Central memory CD4-positive, alpha-beta T cell (primary cell): ENCODE measurements around the gene PRKAA2.
A peak's percentile ranks its signal among the peaks of the same experiment; 100 is the strongest.

ENCODE experiments used
- DNase-seq: peaks from one replicate; pipeline ENCODE4 v3.0.0; 2022

The PRKAA2 gene

DNA sequence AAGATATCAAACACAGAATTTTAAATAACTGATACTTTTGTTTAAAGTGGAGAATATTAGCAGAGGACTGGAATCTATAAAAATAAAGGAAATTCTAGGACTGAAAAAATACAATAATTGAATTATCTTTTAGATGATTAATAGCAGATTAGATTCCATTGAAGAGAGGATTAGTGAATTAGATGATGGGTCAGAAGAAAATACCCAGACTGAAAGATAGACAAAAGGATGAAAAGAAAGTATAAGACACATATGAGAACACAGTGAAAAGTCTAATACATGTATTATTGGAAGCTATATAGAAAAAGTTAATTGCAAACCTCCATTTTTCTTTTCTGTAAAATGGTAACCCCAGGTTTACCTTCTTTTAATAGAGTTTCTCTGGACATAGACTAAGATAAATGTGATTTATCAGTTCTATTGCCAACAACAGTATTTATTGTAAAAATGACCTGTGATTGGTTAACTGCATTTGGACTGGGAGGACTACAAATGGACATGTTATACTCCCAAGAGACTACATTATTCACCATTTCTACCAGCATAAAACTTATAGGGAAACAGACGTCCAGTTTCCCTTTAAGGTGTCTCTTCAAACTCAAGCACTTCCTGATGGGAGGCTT lies 11.0 kb downstream of the PRKAA2 start:
- DNase-seq, result no peak

DNA sequence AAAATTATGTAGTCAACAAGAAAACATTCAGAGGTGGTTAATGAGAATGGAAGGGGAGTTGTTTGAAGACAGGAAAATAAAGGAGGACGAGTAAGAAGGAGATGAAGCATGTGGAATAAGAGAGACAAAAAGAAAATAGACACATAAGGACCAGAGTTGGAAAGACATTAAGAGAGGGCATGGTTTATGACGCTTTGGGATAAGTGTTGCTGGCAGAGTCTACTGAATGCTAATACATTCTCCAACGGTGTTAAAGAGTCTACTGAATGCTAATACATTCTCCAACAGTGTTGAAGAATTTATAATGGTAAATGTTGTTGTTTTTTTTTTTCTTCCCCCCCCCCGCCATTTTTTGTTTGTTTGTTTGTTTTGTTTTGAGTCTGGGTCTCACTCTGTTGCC lies 13.1 kb downstream of the PRKAA2 start:
- DNase-seq, result no peak

DNA sequence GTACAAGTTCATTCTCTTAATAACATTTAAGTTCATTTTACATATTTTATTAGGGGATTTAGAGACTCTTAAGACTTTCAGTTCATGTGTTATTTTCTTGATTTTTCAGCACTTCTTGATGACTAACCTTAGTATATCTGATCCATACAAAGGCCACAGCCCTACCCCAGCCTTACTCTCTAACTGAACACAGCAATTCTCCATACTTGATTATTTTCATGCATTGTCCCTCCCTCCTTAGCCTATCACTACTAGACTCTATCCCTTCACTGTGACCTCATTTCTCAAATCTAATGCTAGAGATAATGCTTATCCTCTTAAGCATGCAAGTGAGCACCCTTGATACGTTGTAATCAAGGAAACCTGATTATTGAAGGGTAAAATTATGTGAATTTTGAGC lies 15.2 kb downstream of the PRKAA2 start:
- DNase-seq, result no peak

DNA sequence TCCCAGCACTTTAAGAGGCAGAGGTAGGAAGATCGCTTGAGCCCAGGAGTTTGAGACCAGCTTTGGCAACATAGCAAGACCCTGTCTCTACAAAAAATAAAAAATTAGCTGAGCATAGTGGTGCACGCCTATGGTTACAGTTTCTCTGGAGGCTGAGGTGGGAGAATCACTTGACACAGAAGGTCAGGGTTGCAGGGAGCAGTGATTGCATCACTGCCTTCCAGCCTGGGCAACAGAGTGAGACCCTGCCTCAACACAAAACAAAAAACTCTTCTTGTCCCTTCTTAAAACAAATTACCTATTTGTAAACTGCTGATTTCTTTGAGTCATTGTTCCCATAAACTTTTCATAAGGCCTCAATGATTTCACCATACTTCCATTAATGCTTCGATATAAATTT lies 18.7 kb downstream of the PRKAA2 start:
- DNase-seq, result no peak

DNA sequence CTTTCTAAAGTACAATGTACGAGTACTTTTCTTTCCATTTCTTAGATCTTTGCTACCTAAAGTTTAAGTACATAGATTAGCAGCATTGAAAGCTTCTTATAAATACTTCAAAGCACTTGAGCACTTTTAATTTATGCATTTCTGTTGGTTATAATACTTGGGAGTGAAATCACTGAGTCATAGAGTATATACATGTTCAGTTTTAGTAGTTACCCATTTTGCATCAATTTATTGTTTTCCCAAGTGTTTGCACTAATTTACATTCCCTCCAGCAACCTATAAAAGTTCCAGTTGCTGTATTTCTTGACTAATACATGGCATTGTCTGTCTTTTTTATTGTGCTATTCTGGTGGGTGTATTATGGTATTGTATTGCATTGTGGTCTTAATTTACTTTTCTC lies 20.3 kb downstream of the PRKAA2 start:
- no peak for DNase-seq

DNA sequence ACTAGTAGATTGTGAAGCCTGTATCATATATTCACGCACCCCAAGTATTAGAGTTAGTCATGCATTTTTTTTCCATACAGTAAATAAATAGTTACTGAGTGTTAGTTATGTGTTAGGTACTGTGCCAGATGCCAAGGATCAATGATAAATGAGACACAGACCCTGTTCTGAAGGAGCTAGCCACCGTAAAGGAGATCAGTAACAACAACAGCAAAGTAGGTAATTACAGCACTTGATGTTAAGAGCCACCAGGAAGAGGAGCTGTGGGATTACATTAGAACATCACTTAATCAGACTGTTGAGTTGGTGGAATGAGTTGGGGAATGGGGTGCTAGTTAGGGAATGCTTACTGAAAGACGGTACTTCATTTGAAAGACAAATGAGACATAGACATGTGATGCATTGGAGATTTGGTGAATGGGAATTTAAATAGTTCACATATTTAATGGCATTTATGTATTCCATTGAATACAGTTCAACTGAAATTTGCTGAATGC lies 21.0 kb downstream of the PRKAA2 start:
- no peak for DNase-seq

DNA sequence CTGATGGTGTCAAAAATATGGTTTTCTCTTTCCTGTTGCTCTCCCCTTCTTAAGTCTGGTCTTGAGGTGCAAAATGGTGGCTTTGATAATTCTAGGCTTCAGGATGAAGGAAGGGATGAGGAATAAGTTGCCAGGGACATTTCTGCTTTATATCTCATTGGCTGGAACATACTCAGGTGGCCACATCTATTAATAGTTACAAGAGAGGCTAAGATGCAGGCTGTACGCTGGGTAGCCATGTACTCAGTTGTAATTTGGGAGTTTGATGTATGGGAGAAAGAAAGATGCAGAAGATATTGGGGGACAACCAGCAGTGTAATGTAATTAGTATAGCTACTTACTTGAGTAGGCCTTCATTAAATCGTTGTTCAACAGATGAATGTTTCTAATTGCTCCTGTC lies 25.2 kb downstream of the PRKAA2 start:
- DNase-seq, result no peak

DNA sequence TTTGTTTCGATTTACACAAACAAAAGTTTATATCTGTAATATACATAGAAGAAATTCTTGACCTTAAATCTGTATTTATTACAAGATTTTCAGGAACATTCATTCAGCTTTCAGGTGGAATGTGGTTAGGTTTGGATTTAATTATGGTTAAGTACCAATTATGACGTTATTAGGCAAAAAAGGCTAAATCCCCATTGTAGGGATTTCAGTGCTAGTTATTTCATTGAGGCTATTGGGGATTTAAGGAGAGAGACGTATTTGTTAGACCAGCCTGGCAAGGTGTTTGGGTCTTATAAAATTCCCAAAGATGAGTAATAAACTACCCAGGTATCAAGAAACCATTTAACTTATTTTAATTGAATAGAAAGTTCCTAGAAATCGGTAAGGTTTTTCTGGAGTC lies 26.0 kb downstream of the PRKAA2 start:
- DNase-seq, result no peak

DNA sequence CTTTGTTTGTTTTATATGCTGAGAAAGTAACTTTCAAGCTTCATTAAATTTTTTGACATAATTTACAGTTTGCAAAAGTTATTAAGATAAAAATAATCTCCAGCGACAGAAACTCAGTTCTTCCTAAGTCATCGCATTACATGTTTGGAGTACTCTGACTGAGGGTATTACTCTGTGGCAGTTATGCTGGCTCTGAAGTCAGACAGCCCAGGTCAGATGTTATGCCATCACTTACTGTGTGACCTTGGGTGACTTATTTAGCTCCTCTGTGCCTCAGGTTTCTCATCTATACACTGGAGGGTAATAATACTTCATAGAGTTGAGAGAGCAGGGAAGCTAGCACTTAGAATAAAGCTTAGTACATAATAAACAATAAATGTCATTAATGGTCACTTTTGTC lies 26.4 kb downstream of the PRKAA2 start:
- DNase-seq, result no peak

DNA sequence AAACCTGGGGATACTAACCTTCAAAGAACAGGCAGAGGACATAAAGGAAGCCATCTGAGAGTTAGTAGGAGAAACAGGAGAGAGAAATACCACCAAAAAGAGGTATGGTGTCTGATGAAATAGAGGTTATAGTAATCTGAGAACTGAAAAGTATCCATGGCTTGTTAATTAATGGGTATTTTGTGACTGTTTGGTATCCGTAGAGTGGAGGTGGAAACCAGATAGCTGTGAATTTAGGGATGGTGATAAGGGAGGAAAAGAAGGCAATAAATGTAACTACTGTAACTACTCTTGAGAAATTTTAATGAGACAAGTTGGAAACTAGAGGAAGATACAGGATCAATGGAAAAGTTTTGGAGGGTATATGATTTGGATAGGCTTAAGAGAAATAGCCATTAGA lies 27.5 kb downstream of the PRKAA2 start:
- no peak for DNase-seq

DNA sequence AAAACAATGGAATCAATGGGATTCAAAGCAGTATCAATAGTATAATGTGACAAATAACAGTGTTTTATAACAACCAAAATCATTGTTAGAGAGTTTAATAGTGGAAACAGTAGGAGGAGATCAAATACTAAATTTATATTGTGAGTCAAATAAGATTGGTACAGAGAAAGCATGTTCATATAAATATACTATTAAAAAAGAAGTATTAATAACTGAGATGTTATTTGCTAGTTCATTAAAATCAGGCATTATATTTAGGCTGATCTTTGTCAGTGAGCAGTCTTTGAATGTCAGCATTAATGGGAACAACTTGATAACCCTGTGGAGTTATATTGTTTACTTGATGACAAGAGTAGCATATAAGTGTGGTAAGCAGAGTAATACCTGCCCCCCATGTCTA lies 30.6 kb downstream of the PRKAA2 start:
- no peak for DNase-seq

DNA sequence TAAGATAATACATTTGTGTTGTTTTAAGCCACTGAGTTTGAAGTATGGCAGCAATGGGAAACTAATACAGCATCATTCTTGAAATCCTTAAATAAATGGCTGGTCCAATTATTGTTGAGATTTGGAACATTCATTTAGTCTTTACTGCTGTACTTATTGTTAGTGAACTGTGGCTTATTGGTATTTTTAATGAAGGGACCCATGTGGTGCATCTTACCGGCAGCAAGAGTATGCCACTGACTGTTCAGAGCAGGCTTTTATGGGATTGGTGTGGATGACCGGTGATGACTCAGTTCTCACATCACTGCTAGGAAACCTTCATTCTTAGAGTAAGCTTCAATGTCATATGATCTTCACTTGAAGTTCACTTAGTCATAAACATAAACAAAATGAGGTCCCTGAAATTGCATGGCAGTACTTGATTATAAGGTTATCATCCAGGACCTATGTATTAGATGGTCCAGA lies 31.5 kb downstream of the PRKAA2 start:
- no peak for DNase-seq

DNA sequence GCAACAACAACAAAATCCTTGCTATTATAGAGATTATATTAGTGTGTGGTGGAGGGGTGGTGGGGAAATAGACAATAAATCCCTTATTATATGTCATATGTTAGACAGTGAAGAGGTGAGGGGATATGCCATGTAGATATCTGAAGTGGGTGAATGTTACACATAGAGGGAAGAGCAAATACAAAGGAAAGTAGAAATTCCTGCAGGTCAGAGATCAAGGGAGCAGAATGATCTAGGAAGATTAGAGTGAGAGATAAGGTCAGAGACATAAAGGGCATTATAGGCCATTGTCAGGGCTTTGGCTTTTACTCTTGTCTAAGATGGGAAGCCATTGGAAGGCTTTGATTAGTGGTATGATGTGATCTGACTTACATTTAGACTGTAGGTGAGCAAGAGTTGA lies 38.5 kb downstream of the PRKAA2 start:
- DNase-seq, result no peak

DNA sequence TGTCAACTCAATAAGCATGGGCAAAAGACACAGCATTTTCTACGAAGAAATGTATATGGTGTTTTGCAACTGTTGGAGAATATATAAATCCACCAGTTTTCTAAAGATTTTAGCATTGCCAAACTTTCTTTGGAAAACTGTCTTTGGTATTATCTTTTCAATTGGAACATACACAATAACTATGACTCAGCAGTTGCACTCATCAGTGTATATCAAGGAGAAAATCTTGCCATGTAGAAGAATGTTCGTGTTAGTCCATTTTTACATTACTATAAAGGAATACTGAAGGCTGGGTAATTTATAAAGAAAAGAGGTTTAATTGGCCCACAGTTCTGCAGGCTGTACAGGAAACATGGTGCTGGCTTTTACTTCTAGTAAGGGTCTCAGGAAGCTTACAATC lies 41.1 kb downstream of the PRKAA2 start:
- DNase-seq, result no peak

DNA sequence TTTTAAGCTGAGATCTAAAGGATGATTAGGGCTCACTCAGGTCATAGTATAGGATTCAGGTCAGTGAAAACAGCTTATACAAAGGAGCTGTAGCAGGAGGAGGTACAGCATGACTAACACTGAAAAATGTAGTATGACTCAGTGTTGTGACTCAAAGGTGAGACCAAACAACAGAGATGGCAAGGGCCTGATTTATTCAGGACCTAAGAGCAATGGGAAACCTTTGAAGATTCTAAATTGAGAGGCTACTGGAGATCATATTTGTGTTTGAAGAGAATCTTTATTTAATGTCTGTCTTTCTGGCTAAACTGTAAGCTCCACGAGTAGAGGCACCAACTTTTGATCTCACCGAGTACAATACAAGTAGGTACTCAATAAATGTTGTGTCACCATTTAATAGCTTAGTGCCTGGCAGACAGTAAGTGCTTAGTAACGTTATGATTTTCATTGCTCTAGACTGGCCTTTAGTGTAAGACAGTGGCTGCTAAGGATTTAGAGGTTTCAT lies 43.5 kb downstream of the PRKAA2 start:
- no peak for DNase-seq

DNA sequence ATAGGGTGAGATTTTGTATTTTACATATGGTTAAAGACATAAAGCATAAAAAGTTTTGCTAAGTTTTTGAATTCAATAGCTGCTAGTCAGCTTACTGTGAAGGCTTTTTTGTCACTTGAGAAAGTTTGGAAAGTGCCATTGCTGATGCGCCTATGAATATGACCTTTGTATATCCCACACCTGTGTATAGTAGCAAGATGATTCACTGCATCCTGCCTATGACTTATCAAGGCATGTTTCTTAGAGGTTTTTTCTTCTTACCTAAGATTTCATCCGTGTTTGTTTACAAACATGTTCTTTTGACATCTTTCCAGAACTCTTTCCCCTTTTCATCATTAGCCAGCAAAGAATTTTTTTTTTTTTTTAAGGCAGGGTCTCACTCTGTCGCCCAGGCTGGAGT lies 51.5 kb downstream of the PRKAA2 start:
- DNase-seq, result no peak

DNA sequence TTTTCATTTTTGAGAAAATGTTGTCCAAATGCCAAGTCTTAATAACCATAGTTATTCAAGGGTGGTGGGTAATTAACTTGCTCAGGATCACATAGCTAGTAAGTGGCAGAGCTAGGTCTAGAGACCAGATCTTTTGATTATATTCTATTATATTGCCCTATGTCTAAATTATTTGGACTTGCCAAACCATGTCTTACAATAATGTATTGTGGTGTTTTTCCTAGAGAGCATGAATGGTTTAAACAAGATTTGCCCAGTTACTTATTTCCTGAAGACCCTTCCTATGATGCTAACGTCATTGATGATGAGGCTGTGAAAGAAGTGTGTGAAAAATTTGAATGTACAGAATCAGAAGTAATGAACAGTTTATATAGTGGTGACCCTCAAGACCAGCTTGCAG lies 58.6 kb downstream of the PRKAA2 start:
- no peak for DNase-seq

DNA sequence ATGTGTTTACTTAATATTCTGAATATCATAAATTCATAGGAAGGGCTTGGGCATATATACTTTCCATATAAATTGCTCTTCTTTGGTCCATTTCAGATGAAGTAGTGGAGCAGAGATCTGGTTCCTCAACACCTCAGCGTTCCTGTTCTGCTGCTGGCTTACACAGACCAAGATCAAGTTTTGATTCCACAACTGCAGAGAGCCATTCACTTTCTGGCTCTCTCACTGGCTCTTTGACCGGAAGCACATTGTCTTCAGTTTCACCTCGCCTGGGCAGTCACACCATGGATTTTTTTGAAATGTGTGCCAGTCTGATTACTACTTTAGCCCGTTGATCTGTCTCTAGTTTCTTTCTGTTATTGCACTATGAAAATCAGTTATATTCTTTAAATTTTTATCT lies 62.3 kb downstream of the PRKAA2 start:
- no peak for DNase-seq

DNA sequence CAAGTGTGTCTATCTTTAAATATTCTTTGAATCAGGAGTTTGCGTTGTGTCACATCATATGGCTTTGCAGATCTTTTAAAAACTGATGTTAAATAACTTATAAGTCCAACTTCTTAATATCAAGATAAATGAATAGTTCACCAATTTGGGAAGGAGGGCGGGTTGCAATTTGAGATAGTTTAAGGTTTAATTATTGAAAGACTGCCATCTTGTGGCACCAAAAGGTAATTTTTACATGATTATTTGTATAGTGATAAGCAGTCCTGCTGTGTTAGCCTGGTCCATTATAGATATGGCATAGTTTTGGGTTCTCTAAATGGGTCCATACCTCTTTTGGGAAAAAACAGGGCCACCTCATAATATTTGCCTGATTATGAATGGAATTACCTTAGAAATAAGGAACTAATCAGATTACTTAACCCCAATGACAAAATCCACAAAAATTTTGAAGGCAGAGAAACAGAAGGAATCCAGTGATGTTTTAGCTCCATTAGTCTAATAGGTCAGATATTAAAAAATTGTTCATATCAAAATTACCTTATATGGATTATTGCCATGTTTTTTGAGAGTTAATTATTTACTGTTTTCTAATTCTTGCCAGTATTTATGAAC lies 64.3 kb downstream of the PRKAA2 start:
- peak; percentile 1 for DNase-seq

DNA sequence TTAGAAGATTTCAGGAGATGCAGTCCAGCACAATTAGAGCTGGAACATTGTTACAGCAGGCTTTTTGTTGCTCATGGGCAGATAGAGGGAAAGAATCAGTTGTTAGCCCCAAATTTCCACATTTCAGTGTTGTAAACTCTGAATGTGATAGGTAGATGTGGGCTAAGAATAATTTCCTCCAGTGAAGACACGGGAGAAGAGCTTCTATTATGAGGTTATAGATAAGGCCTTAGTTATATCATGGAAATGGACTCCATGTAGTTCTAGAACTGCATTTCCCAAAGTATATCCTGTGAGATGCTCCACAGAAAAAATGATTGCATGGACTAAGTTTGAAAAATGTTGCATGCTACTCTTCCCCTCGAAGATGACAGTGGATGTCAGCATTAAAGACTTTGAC lies 64.9 kb downstream of the PRKAA2 start:
- DNase-seq, result no peak

DNA sequence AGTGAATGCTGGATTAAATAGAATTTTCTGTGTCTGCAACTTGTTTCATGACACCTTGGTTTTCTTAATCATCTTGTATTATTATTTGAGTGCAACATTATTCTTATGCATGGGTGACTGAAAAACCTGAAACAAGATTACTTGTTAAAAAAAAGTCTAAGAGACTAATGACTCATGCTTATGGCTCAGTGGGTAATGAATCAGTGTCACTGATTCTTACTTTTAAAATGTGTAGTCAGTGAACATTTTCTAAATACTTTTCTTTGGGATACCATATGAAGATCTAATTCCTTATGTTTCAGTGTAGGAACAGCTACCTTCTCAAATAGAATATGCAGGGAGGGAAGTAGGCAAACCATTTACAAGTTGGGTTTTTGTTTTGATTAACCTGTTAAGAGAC lies 65.5 kb downstream of the PRKAA2 start:
- DNase-seq, result no peak

DNA sequence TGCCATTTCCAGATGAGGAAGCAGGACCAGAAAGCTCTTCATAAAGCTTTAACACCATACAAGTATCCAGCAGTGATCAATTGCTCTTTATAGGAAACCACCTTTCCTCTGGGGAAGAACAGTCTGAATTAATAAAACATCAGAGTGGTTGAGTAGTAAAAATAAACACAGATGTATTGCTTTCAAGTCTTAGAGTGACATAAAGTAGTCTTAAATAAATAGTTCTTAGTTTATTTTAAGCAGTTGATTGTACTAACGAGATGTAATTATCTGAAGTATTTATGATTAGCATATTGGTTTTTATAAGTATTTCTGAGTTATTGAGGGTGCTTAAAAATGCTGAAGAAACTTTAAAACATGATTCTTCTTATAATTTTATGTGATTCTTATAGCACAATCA lies 67.0 kb downstream of the PRKAA2 start:
- no peak for DNase-seq

DNA sequence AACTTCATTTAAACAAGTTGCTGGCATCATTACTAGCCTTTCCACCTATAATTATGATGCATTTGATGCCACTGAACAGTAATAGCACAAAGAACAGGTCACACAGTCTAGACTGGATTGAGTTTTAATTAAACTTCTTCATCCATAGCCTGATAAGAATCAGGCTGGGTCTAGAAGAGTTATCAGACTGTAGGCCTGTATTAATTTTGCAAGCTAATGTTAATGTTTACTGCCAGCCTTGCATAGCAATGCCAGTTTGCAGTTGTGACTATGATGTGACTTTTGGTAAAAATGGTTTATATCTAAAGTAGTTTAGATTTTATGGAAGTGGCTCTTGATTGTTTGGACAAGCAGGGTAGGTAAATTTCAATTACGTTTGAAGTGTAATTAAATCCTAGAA lies 68.0 kb downstream of the PRKAA2 start:
- DNase-seq, result no peak

DNA sequence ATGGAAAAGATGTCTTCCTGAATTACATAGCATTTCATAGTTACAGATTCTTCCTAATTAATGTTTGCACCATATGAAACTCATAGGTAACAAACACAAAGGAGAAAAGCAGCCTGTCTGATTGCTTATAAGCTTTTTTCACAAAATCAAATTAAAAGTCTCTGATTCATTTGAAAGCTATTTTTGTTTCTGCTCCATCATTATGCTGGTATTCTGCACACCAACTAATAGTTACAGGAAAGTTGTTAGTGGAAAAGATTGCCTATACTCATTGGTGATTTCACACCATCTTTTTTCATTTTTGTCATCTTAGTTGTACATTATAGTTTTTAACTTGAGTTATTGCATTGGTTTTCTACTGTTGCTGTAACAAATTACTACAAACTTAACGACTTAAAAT lies 70.0 kb downstream of the PRKAA2 start:
- DNase-seq, result no peak

DNA sequence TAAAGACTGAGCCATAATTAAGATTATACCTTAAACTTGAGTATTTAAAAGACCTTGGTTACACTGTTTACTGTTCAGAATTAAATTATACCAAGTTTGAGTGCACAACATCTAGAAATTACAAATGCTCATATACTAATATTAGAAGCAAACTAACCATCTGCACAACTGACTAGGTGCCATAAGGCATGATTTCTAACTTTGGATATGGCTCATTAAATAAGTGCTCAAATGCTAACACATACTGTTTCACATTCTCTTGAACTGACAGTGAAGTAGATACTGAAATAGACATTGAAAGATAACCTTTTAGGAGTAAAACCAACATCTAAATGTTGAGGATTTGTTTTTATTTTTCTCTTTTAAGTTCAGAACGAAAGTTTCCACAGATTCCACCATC lies 74.1 kb downstream of the PRKAA2 start:
- DNase-seq, result no peak
